D341Med (cell line): ENCODE measurements around the gene ANKS3.
"Not testable (repeated sequence)": the region's sequence is repeated elsewhere in the genome, so short reads cannot be mapped to it uniquely, and the experiment has no call there.

Experiments used
- DNase-seq: peaks from one replicate; pipeline ENCODE4 v3.0.0; 2012; ENCODE audit warnings: low spot score

ANKS3 gene

GRCh38 chr16:4753227-4753626, 19.2 kb upstream of the ANKS3 start:
- no peak for DNase-seq

DNA sequence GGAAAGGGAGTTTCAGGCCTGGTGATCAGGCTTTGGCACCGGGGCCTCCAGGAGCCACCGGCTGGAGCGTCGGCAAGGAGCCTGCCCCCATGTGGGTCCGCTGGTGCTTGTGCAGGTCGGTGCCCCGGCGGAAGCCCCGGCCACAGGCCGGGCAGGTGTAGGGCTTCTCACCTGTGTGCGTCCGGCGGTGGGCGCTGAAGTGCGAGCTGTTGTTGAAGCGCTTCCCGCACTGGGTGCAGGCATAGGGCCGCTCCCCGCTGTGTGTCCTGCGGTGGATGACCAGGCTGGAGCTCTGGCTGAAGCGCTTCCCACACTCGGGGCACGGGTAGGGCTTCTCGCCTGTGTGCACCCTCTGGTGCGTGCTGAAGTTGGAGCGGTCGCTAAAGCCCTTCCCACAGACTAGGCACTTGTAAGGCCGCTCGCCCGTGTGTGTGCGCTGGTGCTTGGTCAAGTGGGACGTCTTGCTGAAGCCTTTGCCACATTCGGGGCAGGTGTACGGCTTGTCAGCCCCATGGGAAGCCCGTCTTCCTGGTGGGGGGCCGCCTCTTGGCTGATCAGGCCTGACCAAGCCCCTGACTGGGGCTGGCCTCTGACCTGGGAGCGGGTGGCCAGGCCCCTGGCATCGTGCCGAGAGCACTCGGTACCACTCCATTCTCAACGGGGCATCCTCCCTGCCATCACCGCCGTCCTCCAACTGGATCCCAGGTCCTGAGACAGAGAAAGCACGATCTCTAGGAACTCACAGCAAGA, 18.5 kb upstream of the ANKS3 start:
- peak; percentile 12 for DNase-seq

DNA sequence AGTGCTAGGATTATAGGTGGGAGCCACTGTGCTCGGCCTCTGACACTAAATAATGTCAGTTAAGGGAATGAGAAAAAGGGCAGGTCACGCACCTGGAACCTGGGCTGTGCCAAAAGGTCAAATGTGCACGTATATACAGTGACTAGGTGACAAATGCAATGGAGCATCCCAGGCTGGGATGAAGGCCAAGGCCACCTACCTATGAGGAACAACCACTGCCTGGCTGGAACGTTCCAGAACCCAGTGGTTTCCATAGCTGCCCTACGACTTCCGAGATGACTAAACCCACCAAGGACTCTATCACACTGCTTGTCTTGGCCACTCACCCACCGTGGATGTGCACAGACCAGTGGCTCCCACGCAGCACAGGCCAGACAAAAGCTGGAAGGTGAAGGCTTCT, 16.8 kb upstream of the ANKS3 start:
- DNase-seq, result peak; percentile 2

GRCh38 chr16:4749700-4750257, 15.7 kb upstream of the ANKS3 start:
- DNase-seq, result peak; percentile 9

DNA sequence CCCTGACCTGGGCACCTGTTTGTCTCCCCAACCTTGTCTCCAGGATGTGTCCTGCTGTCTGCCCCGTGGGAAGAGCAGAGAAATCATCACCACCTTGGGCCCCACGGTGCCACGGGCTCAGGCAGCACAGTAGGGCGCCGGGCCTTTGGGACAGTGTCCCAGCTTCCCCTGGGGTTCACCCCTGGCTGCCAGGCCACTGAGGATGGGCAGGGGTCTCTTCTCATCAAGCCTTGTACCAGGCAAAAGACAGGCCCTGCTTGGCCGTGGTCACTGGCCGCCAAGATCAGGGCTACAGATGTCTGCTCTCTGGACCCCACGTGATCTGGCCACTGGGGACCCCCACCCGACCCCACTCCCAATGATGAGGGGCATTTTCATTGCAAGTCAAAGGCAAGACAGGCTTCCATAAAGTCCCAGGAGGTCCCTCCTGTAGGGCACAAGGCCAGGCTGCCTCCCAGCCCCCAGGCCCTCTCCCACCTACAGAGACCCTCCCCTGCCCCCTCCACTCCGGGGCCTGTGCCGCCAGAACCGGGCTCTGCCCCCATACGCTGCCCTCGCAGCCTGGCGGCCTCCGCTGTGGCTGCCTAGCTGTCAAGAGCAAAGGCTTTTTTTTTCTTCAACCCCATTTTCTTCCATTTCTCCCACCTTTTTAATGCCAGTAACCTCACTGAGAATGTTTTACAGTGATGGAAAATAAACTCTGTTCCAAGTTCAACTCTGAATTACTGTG, 14.8 kb upstream of the ANKS3 start:
- peak; percentile 15 for DNase-seq

- peak; percentile 3 for DNase-seq
These were observed 14.0 kb upstream of the ANKS3 start for GRCh38 chr16:4747906-4748681.

- peak; percentile 50 for DNase-seq
These were observed 13.0 kb upstream of the ANKS3 start for GRCh38 chr16:4746991-4747574.

- DNase-seq, result no peak
These were observed 12.1 kb upstream of the ANKS3 start for GRCh38 chr16:4746215-4746614.

DNA sequence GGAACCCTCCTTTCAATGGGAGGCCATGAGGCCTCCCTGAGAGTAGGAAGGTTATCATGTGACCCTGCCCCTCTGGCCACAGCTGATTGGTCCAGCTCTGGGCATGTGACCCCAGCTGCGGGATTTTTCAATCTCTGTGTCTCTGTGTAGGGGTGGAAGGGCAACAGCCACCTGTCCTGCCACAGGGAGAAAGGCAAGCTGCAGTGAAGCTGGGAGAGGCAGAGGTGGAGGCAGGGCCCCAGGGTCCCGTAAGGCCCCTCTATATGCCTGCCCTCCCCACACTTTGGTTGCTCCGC, 11.2 kb upstream of the ANKS3 start:
- no peak for DNase-seq

DNA sequence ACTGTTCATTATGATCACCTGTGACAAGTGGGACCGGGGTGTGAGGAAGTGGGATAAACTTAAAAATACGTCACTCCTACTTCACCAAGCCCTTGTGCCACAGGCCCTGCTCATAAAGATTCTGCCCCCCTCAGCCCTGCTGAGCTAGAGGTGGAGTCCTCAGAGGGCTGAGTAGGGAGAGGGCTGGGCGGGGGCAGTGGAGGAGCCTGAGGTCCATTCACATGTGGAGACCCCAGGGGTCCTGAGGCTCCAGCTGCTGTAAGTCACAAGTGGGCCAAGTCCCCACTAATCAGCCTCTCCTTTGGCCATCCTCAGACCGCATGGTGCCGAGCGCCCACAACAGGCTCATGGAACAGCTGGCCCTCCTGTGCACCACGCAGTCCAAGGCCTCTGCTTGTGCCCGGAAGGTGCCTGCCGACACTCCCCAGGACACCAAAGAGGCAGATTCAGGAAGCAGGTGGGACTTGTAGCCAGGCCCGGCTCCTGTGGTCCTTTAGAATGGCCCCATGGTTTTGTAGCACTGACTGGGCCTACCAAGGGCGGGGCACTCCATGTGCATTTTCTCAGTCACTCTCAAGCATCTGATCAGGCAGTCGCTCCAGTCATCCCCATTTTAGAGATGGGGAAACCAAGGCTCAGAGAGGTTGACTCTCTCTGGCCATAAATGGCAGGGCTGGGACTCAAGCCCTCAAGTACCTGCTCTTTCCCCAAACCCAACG, 10.6 kb upstream of the ANKS3 start:
- peak; percentile 22 for DNase-seq

- no peak for DNase-seq
These were observed 9.3 kb upstream of the ANKS3 start for GRCh38 chr16:4743226-4743878.

- not testable (repeated sequence) for DNase-seq
These were observed 4.3 kb upstream of the ANKS3 start for GRCh38 chr16:4738370-4738769.

DNA sequence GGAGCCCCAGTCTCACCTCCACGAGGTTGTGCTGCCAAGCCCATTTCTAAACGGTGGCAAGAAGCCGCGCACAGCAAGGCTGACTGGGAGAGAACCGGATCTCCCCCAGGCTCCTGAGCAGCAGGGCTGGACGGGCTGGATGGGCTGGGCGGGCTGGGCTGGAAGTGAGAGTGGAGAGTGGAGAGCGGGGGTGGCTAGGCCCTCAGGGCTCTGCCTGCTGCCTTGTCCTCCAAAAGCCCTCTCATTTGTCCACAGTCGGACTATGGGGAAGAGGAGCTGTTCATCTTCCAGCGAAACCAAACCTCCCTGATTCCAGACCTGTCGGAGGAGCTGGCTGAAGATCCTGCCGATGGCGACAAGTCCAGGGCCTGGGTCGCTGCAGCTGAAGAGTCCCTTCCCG, 3.5 kb upstream of the ANKS3 start:
- DNase-seq, result no peak

DNA sequence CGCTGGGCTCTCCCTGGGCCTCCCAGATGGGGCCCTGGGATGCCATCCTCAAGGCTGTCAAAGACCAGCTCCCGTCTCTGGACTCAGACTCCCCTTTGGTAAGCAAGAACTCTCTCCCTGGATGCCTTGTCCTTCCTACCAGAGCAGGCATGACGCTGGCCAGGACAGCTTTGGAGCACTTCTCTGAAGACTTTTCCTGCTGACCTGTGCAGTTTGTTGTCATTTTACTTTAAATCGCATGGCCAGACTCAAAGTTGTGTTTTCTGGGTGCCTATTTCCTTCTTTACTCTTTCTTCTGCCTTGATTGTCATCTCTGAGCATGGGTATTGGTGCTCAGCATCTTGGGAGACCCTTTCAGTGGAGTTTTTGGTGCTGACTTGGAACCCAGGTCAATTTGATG, 2.5 kb upstream of the ANKS3 start:
- DNase-seq, result peak; percentile 8

DNA sequence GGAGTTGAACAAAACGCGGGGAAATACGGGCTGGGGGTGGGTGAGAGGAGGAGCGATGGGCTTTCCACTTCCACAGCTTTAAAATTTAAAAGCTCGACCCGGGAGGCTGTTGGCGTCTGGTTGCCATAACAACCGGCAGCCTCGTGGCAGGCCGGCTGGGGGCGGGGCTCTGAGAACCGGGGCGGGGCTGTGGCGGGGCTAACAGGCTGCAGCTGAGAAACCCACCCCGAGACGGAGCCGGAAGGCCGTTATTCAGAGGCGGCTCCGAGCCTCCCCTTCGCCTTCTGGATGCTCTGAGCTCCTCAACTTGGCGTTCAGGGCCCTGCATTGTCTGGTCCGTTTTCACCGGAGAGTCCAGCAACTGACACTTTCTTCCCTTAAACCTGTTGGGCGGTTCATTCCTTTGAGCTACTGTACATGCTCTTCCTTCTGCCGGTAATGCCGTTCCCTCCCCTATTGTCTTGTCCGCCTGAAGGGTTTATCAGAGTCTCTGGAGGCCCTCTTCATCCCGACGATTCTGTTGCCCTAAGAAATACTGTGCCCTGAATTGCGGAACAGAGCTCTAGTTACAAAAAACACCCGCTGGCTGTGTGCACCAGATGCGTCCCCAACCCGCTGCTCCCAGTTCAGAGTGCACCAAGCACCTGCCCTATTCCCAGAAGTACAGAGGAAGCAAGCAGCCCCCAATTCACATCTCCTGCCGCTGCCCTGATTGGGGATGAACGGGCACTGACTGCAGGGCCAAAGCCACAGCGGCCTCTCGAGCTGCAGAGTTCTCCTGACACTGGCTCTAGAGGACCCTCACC, 862 bp upstream of the ANKS3 start:
- DNase-seq, result peak; percentile 94

DNA sequence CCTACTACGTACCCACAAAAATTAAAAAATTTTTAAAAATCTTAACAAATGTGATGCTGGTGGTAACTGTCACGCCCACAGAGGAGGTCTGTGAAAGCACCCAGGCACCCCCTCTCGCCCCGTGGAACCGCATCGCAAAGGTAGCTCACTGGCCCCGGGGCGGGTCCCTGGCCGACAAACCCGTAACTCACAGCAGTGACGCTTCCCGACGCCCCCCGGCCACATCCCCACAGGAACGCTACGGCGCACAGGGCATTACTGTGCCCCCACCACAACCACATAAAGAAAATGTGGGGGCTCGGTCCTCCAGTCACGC, 366 bp downstream of the ANKS3 start:
- no peak for DNase-seq

GRCh38 chr16:4733211-4733742, 794 bp downstream of the ANKS3 start:
- DNase-seq, result no peak

DNA sequence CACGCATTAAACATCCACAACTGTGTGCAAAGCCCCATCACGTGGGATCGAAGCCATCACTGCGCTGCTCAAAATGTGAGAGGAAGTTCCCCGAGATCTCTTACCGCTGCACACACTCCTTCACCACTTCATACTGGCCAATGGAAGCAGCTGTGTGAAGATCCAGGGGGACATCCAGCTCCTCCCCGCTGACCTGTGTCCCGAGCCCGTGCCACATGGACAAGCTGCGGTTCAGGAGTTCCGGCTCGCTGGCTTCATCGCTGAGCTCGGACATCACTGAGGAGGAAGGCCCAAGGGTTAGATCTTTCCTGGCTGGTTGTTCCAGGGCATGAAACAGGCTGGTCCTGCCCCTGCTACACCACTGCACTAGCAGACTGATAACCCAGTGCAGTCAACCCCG, 4.2 kb downstream of the ANKS3 start:
- no peak for DNase-seq

DNA sequence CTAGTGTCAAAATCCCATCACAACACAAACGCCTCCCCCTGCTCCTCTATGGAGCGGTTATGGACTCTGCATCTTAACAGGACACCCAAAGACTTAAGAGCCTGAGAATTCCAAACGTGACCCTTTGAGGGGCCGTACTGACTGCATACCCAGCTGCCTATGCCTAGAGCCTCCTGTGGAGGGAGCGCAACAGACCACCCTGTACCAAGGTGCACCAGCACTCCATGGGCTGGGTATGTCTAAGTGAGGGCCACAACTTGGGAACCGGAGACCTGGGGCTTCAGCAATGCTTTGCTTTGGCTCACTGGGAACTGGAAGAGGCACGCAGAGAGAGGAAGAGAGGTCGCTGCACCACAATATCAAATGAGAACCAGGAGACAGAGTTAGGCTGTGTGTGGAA, 5.4 kb downstream of the ANKS3 start:
- no peak for DNase-seq

DNA sequence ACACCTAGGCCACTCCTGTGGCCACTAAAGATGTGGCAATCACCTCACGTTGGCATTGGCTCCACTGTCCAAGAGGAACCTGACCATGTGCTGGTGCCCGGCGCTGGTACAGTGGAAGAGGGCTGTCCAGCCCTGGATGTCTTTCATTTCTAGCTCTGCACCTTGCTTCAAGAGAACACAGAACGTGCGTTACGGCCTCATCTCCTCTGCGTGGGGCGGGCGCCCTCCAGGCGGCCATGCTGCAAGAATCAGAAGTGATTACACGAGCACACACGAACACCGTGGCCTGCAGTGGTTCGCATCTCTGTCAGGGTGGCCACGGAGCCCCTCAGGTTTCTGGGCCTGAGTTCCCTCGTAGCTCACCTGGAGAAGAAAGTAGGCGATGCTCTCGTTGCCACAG, 7.5 kb downstream of the ANKS3 start:
- DNase-seq, result peak; percentile 8
